ENCODE results near the gene SLC17A5.
"Not testable (repeated sequence)": the region's sequence is repeated elsewhere in the genome, so short reads cannot be mapped to it uniquely, and the experiment has no call there.

Gene SLC17A5

DNA sequence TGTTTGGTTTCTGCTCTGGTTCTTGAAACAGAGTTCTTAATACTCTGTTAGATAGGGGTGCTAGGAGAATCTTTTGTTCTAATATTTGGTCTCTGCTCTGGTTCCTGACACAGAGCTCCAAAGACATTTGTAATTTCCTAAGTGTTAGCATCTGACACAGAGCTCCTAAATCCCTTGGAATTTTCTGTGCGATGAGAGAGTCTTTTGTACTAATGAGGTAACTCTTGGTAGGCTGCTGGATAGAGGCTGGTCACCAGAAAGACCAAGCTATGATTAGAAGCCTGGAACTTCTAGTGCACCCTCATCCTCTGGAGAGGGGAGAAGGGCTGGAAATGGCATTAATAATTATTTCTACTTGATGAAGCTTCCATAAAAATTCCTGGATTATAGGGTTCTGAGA is 34.6 kb upstream of the SLC17A5 start:
- Histone ChIP-seq H3K9me3 (ENCODE audit: control insufficient read depth, insufficient read depth, low read length) (peaks cover 7% of the 10 kb centered on the region), H3K9ac (ENCODE audit: low read depth, low read length) (no peak overlapping the region), H3K27me3 (ENCODE audit: control insufficient read depth, insufficient read depth, low read length) (no peaks in the 10 kb centered on the region), H3K4me1 (ENCODE audit: control insufficient read depth, insufficient read depth, low read length) (no peaks in the 10 kb centered on the region), H3K27ac (ENCODE audit: low read depth, low read length) (no peak overlapping the region), H3K36me3 (ENCODE audit: control insufficient read depth, insufficient read depth, low read length) (no peaks in the 10 kb centered on the region), H3K4me3 (ENCODE audit: low read depth, low read length) (no peak overlapping the region)

DNA sequence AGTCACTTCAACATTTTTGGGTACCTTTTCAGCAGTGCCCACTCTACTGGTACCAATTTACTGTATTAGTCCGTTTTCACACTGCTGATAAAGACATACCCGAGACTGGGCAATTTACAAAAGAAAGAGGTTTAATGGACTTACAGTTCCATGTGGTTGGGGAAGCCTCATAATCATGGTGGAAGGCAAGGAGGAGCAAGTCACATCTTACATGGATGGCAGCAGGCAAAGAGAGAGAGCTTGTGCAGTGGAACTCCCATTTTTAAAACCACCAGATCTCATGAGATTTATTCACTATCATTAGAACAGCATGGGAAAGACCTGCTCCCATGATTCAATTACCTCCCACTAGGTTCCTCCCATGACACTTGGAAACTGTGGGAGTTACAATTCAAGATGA is 29.8 kb upstream of the SLC17A5 start:
- H3K4me1 ChIP-seq (ENCODE audit: control insufficient read depth, insufficient read depth, low read length); H3K27ac ChIP-seq (ENCODE audit: low read depth, low read length); H3K36me3 ChIP-seq (ENCODE audit: control insufficient read depth, insufficient read depth, low read length); H3K27me3 ChIP-seq (ENCODE audit: control insufficient read depth, insufficient read depth, low read length); H3K9ac ChIP-seq (ENCODE audit: low read depth, low read length); H3K4me3 ChIP-seq (ENCODE audit: low read depth, low read length); H3K9me3 ChIP-seq (ENCODE audit: control insufficient read depth, insufficient read depth, low read length): not testable (repeated sequence)

DNA sequence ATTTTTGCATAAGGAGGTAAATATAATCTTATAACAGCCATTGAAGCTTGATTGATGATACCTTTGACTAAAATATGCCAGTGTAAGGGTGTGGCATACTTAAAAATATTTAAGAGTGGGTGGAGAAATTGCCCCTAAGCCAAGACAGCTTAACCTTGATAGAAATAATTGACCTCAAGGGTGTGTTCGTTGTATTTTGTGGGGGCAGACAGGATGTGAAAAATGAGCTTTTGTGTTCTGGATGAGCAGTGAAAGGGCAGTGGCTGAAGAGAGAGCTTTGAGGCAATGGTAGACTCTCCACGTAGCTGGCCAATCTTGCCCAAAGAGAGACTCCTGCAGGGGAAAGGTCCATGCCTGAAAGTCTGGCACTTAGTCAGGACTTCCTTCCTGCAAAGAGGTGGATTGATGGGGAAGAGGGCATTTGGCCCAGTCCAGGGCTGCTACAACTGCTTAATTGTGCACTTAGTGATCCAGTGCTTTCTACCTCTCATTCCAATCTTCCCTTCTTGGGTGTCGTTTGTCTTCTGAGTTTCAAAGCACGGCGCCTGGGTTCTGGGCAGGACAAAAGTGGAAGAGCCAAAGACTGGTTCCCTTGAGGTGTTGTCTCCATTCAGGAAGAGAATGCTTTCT is 26.6 kb upstream of the SLC17A5 start:
- Histone ChIP-seq H3K4me3 (ENCODE audit: low read depth, low read length) (no peak overlapping the region), H3K9me3 (ENCODE audit: control insufficient read depth, insufficient read depth, low read length) (peaks cover 7% of the 10 kb centered on the region), H3K4me1 (ENCODE audit: control insufficient read depth, insufficient read depth, low read length) (no peaks in the 10 kb centered on the region), H3K9ac (ENCODE audit: low read depth, low read length) (no peak overlapping the region), H3K27ac (ENCODE audit: low read depth, low read length) (no peak overlapping the region), H3K36me3 (ENCODE audit: control insufficient read depth, insufficient read depth, low read length) (no peaks in the 10 kb centered on the region), H3K27me3 (ENCODE audit: control insufficient read depth, insufficient read depth, low read length) (no peaks in the 10 kb centered on the region)

DNA sequence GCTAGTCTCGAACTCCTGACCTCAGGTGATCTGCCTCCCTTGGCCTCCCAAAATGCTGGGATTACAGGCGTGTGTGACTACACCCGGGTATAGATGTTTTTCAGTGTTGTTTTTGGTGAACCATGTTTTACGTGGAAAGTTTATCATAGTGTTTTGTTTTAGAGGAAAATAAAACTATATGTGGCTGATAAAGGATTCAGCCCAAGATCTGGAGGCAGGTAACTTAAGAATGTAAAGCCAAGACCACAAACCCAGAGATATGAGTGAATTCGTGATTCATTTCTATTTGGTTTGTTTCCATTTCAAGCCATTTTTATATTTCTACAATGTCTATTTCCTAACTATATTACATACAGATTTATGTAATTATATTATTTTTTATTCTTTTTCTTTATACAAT is 26.1 kb upstream of the SLC17A5 start:
- H3K9ac ChIP-seq (ENCODE audit: low read depth, low read length); H3K27me3 ChIP-seq (ENCODE audit: control insufficient read depth, insufficient read depth, low read length); H3K36me3 ChIP-seq (ENCODE audit: control insufficient read depth, insufficient read depth, low read length); H3K4me3 ChIP-seq (ENCODE audit: low read depth, low read length); H3K27ac ChIP-seq (ENCODE audit: low read depth, low read length); H3K4me1 ChIP-seq (ENCODE audit: control insufficient read depth, insufficient read depth, low read length); H3K9me3 ChIP-seq (ENCODE audit: control insufficient read depth, insufficient read depth, low read length): not testable (repeated sequence)

DNA sequence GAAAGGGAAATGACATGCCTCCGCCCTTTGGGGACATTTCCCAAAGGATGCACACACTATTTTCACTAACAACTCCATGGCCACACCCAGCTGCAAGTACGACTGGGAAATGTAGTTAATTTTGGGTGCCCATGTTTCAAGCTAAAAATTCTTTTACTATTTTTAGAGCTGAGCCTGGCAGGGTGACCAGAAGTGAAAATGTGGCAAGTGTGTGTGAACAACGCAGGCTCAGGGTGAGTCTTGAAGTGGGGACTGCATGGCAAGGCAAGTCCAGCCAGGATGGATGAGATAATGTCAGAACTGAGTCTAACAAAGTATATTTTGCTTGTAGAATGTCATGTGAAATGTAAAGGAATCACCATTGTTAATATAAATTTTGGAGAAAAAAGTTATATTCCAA is 25.2 kb upstream of the SLC17A5 start:
- Histone ChIP-seq H3K4me1 (ENCODE audit: control insufficient read depth, insufficient read depth, low read length) (no peaks in the 10 kb centered on the region), H3K4me3 (ENCODE audit: low read depth, low read length) (no peak overlapping the region), H3K9me3 (ENCODE audit: control insufficient read depth, insufficient read depth, low read length) (peaks cover 4% of the 10 kb centered on the region), H3K27ac (ENCODE audit: low read depth, low read length) (no peak overlapping the region), H3K36me3 (ENCODE audit: control insufficient read depth, insufficient read depth, low read length) (no peaks in the 10 kb centered on the region), H3K27me3 (ENCODE audit: control insufficient read depth, insufficient read depth, low read length) (no peaks in the 10 kb centered on the region), H3K9ac (ENCODE audit: low read depth, low read length) (no peak overlapping the region)

DNA sequence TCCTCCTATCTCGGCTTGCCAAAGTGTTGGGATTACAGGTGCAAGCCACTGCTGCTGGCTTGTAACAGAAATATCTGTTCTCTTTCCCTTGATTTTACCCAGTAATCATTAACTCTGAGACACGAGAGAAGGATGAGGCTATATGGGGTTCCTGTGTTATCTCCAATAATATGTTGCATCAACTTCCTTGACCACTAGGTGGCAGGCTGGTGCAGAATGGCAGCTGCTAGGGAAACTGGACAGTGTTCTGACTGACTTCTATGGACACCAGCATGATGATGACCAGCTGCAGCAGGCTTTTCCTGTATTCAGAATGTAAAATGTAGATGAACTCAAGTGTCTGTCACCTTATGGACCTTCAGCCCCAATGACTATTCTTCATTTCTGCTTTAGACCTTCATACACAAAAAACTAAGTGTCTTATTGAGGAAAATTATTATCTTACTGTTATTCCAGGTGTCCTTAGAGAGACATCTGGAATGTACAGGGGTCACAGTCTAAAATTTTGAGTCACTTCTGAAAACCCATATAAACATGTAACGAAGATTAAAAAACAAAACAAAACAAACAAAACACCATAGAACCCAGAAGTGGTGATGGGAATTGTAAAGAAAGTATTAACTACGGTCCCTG is 21.8 kb upstream of the SLC17A5 start:
- no peaks in the 10 kb centered on the region for H3K27me3 ChIP-seq (ENCODE audit: control insufficient read depth, insufficient read depth, low read length)
- H3K9me3 ChIP-seq (ENCODE audit: control insufficient read depth, insufficient read depth, low read length) = no peaks in the 10 kb centered on the region
- H3K4me1 ChIP-seq (ENCODE audit: control insufficient read depth, insufficient read depth, low read length) = no peaks in the 10 kb centered on the region
- no peak overlapping the region for H3K27ac ChIP-seq (ENCODE audit: low read depth, low read length)
- no peak overlapping the region for H3K4me3 ChIP-seq (ENCODE audit: low read depth, low read length)
- no peak overlapping the region for H3K9ac ChIP-seq (ENCODE audit: low read depth, low read length)
- H3K36me3 ChIP-seq (ENCODE audit: control insufficient read depth, insufficient read depth, low read length) = no peaks in the 10 kb centered on the region

DNA sequence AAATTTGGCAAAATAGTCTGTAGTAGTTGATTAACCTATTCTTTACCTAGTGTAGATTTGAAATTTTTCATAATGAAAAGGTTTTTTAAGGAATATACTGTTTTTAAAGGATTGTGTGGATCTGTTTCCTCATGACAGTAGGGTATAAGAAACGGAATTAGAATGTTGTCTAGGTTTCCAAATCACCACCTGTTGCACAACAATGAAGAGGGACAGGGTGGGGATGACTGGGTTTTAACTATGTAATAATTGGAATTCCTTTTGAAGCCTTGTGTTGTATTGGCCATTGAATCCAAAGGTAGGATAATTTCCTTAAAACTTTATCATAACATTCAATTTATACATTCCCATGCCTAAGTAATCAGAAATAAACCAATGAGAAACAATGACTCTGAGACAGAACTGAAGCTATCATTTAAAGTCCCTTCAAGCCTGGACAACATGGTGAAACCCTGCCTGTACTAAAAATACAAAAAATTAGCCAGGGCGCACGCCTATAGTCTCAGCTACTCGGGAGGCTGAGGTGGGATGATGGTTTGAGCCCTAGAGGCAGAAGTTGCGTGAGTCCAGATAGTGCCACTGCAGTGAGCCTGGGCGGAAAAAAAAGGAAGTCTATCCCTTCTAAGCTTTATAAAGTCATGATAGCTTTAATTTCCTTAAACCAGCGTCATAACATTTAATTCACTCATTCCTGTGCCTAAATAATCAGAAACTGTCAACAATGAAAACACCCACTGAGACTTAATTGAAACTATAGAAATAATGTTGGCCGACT is 18.3 kb upstream of the SLC17A5 start:
- Histone ChIP-seq H3K9ac (ENCODE audit: low read depth, low read length) (no peak overlapping the region), H3K36me3 (ENCODE audit: control insufficient read depth, insufficient read depth, low read length) (no peaks in the 10 kb centered on the region), H3K9me3 (ENCODE audit: control insufficient read depth, insufficient read depth, low read length) (no peaks in the 10 kb centered on the region), H3K4me3 (ENCODE audit: low read depth, low read length) (no peak overlapping the region), H3K27ac (ENCODE audit: low read depth, low read length) (no peak overlapping the region), H3K4me1 (ENCODE audit: control insufficient read depth, insufficient read depth, low read length) (no peaks in the 10 kb centered on the region), H3K27me3 (ENCODE audit: control insufficient read depth, insufficient read depth, low read length) (no peaks in the 10 kb centered on the region)

DNA sequence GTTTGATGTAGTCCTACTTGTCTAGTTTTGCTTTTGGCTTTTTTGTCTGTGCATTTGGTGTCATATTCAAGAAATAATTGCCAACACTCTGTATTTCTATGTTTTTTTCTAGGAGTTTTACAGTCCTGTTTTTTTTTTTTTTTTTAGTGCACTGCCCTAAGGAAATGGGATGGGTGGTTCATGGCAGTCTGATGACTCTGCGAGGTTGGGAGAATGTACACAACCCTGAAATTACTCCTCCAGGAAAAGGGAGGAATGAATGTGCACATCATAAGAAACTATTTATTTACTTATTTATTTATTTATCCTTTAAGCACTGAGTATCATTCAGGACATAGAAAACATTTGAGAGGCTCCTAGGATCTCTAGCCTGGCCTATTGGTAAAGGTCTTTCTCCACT is 15.2 kb upstream of the SLC17A5 start:
- no peak overlapping the region for H3K9ac ChIP-seq (ENCODE audit: low read depth, low read length)
- no peak overlapping the region for H3K27ac ChIP-seq (ENCODE audit: low read depth, low read length)
- H3K4me1 ChIP-seq (ENCODE audit: control insufficient read depth, insufficient read depth, low read length) = no peaks in the 10 kb centered on the region
- H3K27me3 ChIP-seq (ENCODE audit: control insufficient read depth, insufficient read depth, low read length) = no peaks in the 10 kb centered on the region
- H3K36me3 ChIP-seq (ENCODE audit: control insufficient read depth, insufficient read depth, low read length) = no peaks in the 10 kb centered on the region
- no peak overlapping the region for H3K4me3 ChIP-seq (ENCODE audit: low read depth, low read length)
- H3K9me3 ChIP-seq (ENCODE audit: control insufficient read depth, insufficient read depth, low read length) = no peaks in the 10 kb centered on the region

DNA sequence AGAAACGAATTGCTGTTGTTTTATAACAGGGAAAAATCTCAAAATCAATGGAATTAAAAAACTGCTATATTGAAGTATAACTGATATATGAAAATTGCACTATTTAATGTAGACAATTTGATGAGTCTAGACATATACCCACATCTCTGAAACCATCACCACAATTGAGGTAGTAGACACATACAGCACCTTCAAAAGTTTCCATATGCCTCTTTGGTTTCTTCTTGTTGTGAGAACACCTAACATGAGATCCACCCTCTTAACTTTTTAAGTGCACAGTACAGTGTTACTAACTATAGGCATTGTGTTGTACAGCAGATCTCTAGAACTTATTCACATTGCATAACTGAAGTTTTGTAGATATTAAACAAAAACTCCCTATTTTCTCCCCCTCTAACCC is 14.0 kb upstream of the SLC17A5 start:
- Histone ChIP-seq H3K9me3 (ENCODE audit: control insufficient read depth, insufficient read depth, low read length) (no peaks in the 10 kb centered on the region), H3K27ac (ENCODE audit: low read depth, low read length) (no peak overlapping the region), H3K27me3 (ENCODE audit: control insufficient read depth, insufficient read depth, low read length) (no peaks in the 10 kb centered on the region), H3K9ac (ENCODE audit: low read depth, low read length) (no peak overlapping the region), H3K36me3 (ENCODE audit: control insufficient read depth, insufficient read depth, low read length) (no peaks in the 10 kb centered on the region), H3K4me1 (ENCODE audit: control insufficient read depth, insufficient read depth, low read length) (no peaks in the 10 kb centered on the region), H3K4me3 (ENCODE audit: low read depth, low read length) (no peak overlapping the region)

DNA sequence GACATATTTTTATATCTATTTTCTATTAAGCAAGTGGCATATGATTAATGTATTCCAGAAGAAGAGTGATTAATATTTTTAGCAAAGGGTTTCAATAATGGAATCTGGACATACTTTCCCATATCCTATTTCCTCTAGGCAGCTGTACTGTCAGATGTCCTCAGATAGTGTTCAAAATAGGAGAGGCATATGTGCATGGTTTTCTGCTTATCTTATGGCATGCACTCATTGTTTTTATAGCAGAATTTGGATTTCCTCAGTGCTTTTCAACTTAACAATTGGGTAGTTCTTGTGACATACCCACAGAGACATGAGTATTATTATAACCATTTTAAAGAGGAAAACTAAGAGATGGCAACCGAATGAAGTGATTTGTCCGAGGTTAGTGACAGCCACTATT is 12.6 kb upstream of the SLC17A5 start:
- Histone ChIP-seq H3K4me1 (ENCODE audit: control insufficient read depth, insufficient read depth, low read length) (no peaks in the 10 kb centered on the region), H3K4me3 (ENCODE audit: low read depth, low read length) (no peak overlapping the region), H3K9ac (ENCODE audit: low read depth, low read length) (no peak overlapping the region), H3K36me3 (ENCODE audit: control insufficient read depth, insufficient read depth, low read length) (no peaks in the 10 kb centered on the region), H3K9me3 (ENCODE audit: control insufficient read depth, insufficient read depth, low read length) (no peaks in the 10 kb centered on the region), H3K27ac (ENCODE audit: low read depth, low read length) (no peak overlapping the region), H3K27me3 (ENCODE audit: control insufficient read depth, insufficient read depth, low read length) (no peaks in the 10 kb centered on the region)

DNA sequence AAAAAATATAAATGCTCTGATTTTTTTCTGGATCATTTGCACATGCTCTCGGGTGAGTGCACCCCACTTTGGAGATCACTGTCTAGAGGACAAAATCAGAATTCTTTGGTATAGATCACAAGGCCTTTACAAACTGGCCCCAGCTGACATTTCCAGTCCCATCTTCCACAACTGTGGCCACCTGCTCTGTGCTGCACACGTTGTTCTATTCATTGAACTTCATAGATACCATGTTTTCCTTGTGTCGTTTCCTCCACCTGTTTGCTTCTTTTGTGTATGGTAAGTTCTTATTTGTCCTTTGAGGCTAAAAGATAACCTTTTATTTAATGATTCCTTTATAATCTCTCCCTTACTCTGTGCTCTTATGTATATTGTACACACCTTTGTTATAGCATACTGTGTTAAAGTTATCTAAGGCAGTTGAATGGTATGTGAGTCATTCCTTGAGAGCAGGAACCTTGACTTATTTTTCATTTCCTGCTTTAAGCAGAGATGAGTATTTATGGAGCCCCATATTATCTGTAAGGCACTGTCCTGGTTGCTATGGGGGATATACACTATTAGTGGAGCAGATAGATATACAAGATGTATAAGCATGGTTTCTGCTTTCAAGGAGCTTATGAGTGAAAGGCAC is 12.0 kb upstream of the SLC17A5 start:
- H3K27me3 ChIP-seq (ENCODE audit: control insufficient read depth, insufficient read depth, low read length) = no peaks in the 10 kb centered on the region
- no peak overlapping the region for H3K4me3 ChIP-seq (ENCODE audit: low read depth, low read length)
- H3K4me1 ChIP-seq (ENCODE audit: control insufficient read depth, insufficient read depth, low read length) = no peaks in the 10 kb centered on the region
- H3K9me3 ChIP-seq (ENCODE audit: control insufficient read depth, insufficient read depth, low read length) = no peaks in the 10 kb centered on the region
- no peak overlapping the region for H3K27ac ChIP-seq (ENCODE audit: low read depth, low read length)
- no peak overlapping the region for H3K9ac ChIP-seq (ENCODE audit: low read depth, low read length)
- H3K36me3 ChIP-seq (ENCODE audit: control insufficient read depth, insufficient read depth, low read length) = no peaks in the 10 kb centered on the region
